HUDEP-2 (cell line): ENCODE measurements around the gene POLR3B.

Experiments used
- DNase-seq, 76 experiments: peaks; one replicate each; lab custom pipeline; 2025; ENCODE audit not compliant: unreplicated experiment in 76 of 76; lab: John Stamatoyannopoulos, UW

POLR3B gene

DNA sequence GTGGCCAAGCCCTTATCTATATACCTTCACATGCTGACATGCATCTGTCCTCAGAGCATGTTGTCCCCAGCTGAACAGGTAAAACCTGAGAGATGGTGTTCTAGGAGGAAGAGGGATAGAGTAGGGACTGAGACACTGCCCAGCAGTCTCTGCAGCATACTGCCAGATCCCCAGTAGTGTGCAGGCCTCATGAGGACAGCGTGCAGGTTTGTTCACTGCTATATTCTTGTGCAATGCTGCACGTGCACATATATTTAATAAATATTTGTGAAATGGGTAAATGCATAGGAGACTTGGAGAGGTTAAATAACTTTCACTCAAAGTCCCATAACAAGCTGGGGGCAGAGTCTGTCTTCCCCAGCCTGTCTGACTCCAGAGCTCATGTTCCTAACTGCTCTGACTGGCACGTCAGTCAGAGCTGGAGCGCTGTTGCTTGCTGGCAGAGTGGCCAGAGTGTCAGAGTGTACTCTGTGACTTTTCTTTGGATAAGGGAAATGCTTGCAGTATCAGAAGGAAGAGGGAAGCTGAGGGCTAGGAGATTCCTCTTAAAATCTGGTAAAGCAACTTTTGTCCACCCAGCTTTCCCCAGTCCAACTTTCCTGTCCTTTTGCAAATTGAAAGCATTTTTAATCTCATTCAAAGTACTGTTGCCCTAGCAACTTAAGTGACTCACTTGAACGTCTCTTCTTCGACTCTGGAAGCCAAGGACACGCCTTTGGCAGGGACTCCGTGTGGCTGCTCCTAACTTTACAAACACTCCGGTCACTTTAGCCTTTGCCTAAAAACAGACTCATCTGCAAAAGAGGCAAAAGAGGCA lies 14.9 kb upstream of the POLR3B start:
- DNase-seq: peak in 2 of 76 experiments; percentile 7 to 14

DNA sequence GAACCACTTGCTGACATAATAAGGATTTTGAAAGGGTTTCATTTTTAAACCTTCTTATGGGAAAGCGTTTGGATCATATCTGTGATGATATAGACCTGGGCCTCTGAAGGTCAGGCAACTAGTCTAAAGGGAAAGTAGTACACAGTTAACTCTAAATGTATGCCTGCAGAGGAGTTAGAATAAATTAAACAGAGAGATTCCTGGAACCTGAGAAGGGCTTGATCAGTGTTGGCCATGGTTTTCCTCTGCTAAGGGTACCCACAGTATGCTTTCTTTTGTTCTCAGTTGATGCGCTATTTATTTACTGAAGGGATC lies 14.4 kb upstream of the POLR3B start:
- DNase-seq: no peak

GRCh38 chr12:106344131-106344530 lies 13.4 kb upstream of the POLR3B start:
- no peak for DNase-seq

DNA sequence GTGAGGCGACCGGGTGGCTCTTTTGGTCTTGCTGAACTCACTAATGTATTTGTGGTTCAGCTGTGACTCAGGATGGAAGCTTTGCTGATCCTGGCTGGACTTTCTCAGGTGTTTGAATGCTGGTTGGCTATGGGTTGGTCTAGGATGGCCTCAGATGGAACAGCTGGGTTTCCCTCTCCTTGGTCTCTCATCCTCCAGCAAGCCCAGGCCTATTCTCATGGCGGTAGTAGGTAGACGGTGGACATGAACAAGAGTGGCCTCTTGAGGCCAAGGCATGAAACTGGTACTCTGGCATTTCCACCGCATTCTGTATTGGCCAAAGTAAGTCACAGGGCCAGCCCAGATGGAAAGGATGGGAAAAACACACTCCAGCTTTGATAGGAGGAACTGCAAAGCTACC lies 11.8 kb upstream of the POLR3B start:
- DNase-seq: peak in 25 of 76 experiments; percentile 1 to 37 (median 12)

DNA sequence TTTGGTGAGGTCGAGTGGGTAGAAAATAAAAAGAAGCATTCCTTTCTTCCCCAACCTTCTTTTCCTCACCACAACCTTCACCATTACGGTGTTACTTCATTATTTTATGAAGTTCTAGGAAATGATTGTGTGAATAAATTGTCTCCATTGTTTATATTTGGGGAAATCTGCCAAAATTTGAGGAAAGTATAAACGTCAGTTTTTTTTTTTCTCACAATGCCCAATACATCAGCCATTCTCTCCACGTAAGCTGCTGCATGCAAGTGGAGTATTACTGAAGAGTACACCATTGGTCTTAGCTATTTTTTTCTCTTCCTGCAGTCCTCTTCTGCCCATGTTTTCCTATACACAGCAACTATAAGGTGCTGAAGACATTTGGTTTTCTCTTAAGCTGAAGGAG lies 9.1 kb upstream of the POLR3B start:
- no peak for DNase-seq

DNA sequence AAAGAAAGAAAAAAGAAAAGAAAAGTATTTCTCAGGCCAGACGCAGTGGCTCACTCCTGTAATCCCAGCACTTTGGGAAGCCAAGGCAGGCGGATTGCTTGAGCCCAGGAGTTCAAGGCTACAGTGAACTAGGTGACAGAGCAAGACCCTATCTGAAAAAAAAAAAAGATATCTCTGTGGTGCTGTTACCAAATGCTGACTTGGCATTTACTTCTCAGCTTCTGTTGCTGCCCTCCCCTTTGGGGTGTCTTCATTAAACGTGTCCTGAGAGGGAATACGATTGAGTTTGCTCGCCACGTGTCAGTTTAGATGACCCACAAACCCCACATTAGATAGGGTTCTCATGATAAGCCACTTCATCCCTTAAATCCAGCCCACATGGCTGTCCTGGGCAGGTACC lies 4.4 kb upstream of the POLR3B start:
- DNase-seq: no peak

DNA sequence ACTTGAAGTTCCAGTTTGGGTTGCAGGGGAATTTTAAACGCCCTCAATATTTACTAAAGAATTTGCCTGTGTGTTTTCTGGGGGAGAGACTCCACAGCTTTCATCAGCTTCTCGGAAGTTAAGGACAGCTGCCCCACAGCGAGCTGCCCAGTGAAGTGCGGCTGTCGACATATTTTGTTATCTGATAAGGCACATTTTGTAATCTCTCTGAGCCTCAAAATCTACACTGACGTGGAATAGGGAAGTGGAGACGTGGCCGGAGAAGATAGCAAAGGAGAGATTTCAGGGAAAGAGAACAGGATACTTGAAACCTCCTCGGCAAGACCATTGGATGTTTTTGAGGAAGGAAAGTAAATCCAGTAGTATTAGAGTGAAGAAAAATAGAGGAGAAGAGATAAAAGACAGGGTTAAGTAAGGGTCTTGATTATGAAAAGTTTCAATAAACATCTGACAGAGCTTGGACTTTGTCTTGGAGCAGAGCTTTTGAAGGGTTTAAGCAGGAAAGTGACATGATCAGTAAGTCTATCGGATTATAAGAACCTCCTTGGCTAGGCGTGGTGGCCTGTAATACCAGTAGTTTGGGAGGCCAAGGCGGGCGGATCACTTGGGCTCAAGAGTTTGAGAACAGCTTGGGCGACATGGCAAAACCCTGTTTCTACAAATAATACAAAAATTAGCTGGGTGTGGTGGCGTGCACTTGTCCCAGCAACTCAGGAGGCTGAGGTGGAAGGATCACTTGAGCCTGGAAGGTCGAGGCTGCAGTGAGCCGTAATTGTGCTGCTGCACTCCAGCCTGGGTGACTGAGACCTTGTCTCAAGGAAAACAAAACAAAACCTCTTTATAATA lies 1.1 kb downstream of the POLR3B start:
- peak in 68 of 76 experiments; percentile 12 to 85 (median 60) for DNase-seq

GRCh38 chr12:106359646-106360399 lies 2.3 kb downstream of the POLR3B start:
- no peak for DNase-seq

DNA sequence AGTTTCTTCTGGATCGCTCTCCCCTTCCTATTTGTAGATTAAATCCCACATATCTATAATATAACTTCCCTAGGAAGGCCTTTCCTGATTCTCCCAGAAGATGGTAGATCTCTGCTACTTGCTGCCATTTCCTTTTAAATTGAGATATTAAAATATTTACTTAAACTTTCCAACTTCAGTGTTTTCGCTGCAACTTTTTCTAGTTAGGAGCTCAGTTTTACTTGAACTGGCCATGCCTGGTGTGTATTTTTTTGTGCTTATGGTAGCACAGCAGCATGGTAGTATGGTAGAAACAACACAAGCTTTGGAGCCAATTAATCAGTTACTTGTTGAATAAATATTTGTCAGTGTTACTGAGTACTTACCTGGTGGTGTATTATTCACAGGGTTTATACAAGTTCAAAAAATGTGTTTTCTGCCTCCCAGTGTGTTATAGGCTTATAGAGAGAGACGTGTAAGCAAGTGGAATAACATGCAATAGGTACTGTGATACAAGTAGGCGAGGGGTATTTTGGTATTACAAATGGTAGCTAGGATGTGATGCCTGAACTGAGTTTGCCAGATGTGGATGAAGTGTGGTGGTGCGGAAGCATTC lies 2.9 kb downstream of the POLR3B start:
- DNase-seq: no peak

DNA sequence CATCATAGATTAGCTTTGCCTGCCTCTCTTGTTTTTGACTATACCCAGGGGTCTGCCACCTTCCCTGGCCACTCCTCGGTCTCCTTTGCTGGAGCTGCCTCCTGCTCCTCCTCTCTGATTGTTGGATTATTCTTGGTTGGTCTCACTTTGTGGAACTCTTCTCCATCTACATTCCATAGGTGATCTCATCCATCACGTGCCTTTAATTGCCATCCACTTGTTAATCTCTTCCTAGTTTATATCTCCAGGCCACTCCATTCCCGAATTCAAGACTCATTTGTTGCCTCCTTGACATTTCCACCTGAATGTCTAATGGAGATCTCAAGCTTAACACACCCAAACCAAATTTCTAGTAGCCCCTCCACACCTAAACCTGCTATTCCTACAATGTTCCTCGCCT lies 5.4 kb downstream of the POLR3B start:
- DNase-seq: no peak

DNA sequence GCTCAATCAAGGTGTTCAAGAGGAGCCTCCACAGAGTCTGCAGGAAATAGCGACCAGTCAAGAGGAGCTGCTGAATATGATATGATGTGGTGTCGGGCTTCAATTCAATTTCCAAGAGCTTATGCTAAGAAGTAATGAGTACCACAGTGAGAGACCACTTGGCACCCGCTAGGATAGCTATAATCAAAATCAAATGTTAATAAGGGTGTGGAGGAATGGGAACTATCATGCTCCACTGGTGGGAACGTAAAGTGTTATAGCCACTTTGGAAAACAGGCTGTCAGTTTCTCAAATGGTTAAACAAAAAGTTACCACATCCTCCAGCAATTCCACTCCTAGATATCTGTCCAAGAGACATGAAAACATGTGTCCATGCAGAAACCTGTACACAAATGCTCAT lies 6.7 kb downstream of the POLR3B start:
- no peak for DNase-seq

DNA sequence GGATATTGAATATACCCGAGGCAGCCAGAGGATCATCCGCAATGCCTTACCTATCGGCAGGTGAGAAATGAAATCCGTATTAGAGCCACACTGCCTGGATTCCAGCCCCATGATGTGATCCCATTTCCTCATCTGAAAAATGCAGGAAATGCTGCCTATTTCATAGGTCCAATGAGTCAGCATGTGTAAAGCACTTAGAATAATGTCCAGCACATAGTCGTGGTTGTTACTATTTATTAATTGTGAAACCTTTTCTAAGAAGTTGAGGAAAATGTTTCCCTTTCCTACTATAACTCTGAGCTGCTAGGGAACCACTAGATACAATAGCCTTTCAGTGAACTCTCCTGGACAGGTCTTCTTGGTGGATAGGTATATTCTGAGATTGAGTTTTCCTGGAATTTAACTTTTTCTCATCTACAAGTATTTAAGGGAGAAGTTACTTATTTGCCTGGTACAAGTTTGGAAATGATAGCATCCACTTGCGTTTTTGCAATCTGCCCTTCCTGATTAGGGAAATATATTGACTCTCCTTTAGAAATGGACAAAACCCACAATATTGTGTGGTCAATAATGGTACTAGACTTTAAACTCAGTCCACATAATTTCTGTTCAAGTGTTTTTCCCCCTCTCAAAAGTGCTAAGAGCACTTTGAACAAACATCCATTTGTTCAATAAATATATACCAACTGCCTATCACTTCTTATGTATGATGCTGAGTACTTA lies 12.2 kb downstream of the POLR3B start:
- no peak for DNase-seq

GRCh38 chr12:106378788-106379187 lies 21.2 kb downstream of the POLR3B start:
- DNase-seq: peak in 2 of 76 experiments; percentile 9 to 11

DNA sequence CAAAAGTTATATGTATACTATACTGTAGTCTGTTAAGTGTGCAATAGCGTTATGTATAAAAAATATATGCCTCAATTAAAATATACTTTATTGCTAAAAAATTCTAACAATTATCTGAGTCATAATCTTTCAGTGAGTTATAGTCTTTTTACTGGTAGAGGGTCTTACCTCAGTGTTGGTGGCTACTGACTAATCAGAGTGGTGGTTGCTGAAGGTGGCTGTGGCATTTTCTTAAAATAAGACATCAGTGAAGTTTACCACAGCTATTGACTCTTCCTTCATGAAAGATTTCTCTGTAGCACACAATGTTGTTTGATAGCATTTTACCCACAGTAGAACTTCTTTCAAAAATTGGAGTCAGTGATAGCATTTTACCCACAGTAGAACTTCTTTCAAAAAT lies 23.4 kb downstream of the POLR3B start:
- DNase-seq: no peak

DNA sequence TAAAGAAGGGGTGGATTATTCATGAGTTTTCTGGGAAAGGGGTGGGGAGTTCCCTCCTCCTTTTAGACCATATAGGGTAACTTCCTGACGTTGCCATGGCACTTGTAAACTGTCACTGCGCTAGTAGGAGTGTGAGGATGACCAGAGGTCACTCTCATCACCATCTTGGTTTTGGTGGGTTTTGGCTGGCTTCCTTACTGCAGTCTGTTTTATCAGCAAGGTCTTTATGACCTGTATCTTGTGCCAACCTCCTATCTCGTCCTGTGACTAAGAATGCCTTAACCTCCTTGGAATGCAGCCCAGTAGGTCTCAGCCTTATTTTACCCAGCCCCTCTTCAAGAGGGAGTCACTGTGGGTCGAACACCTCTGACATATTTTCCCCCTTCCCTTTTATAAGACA lies 24.3 kb downstream of the POLR3B start:
- peak in 12 of 76 experiments; percentile 2 to 53 (median 16) for DNase-seq

GRCh38 chr12:106386813-106387535 lies 29.4 kb downstream of the POLR3B start:
- DNase-seq: no peak

- DNase-seq: no peak
Observed at GRCh38 chr12:106387848-106388377, 30.4 kb downstream of the POLR3B start.

- no peak for DNase-seq
Observed at GRCh38 chr12:106389151-106389550, 31.6 kb downstream of the POLR3B start.

DNA sequence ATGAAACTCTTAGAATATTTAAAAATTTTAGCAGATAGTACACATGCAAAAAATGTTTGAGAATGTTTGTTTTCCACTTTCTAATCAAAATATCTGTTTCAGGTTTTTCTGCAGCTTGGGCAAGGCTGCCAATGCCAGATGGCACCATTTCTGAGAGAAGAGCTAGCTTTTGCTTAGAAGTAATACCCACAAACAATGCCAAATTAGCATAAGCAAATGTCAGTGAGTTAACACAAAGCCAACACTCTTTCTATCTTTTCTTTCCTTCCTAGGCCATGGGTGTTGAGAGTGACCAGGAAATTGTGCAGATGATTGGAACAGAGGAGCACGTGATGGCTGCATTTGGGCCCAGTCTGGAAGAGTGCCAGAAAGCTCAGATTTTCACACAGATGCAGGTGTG lies 35.2 kb downstream of the POLR3B start:
- DNase-seq: no peak
